Measurements from ENCODE around the gene ZNF516. TPM values are rescaled to one million over a fixed set of nuclear protein-coding genes. Genes with fewer than 3 reads are reported as not detected.

ZNF516 gene
- polyA plus RNA-seq, 3 donors, result 5.0 to 41.9 (median 8.6) TPM

GRCh38 chr18:76521417-76522121 is 26.5 kb upstream of the ZNF516 start:
- no peak for TF ChIP-seq CTCF (IDR thresholded peaks at IDR 0.05)
- Mint-ChIP-seq H3K27ac (peak overlapping the region in 3 of 7 donors; percentile 18 to 46 (median 43)), H3K27me3 (ENCODE audit: low read depth in 3 of 3) (peaks cover 0 to 5% (median 2%) of the 10 kb centered on the region in 3 donors), H3K36me3 (no peaks in the 10 kb centered on the region), H3K4me3 (no peak overlapping the region), H3K9me3 (no peaks in the 10 kb centered on the region), H3K4me1 (peaks cover 31% of the 10 kb centered on the region)
- Histone ChIP-seq H3K27ac (ENCODE audit: low read depth in 1 of 2, low read length in 2 of 2) (no peak overlapping the region), H3K79me2 (ENCODE audit: insufficient read depth, low read length) (no peaks in the 10 kb centered on the region), H3K9me3 (replicated peaks in 1 of 2; ENCODE audit: control insufficient read depth in 1 of 2, insufficient read depth in 1 of 2, low read length in 2 of 2) (no peaks in the 10 kb centered on the region), H3K4me2 (replicated peaks; ENCODE audit: extremely low read depth, low read length, poor library complexity, severe bottlenecking) (no peak overlapping the region), H3K9ac (ENCODE audit: insufficient read depth, low read length, poor library complexity, severe bottlenecking) (no peak overlapping the region), H3K4me3 (replicated peaks in 1 of 3; ENCODE audit: low read depth in 2 of 3, low read length in 3 of 3) (no peak overlapping the region), H3K4me1 (ENCODE audit: control insufficient read depth in 1 of 2, insufficient read depth in 2 of 2, low read length in 2 of 2) (peaks cover 21 to 27% of the 10 kb centered on the region in 2 donors), H2AFZ (ENCODE audit: insufficient read depth, low read depth, low read length, poor library complexity, severe bottlenecking) (no peak overlapping the region), H4K20me1 (ENCODE audit: insufficient read depth, low read length) (no peaks in the 10 kb centered on the region), H3K27me3 (ENCODE audit: control insufficient read depth in 2 of 2, insufficient read depth in 2 of 2, low read length in 2 of 2) (no peaks in the 10 kb centered on the region), H3K36me3 (replicated peaks in 1 of 2; ENCODE audit: control insufficient read depth in 1 of 2, insufficient read depth in 2 of 2, low read length in 2 of 2) (no peaks in the 10 kb centered on the region)
- intact Hi-C loops (cut with micrococcal nuclease), result no loop called here
- 100% methylated on average over 5 of the region's 11 CpGs for WGBS (ENCODE audit: insufficient coverage)
- no peak for DNase-seq

DNA sequence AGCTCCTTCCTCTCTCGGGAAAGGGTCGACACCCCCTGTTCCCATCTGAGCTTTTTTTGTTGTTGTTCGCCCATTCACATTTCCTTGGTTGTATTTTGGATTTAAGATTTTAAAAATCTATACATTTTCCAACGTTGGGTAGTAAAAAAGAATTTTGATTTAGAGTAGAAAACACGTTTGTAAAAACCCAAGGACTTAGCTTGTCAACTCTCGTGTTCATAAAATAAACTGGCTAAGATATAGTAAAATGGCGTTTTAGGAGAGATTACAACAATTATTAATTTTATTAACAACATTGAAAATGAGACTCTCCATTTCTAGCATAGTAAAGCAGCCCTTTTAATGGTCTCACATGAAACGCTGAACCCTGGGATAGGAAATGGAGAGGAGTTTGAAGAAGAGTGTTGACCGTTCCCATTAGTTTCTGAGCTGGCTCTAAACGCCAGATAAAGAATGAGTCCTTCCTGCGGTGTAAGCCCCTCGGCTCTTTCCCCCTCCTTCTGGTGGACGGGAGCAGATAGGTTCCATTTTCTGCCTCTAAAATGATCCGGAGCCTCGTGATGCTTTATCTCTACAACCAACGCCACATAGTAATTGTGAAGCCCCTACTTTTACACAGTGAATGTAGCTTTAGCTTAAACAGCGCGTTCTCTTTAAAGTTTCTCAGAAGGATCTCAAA is 24.0 kb upstream of the ZNF516 start:
- Histone ChIP-seq H3K27me3 (ENCODE audit: control insufficient read depth in 2 of 2, insufficient read depth in 2 of 2, low read length in 2 of 2) (no peaks in the 10 kb centered on the region), H3K79me2 (ENCODE audit: insufficient read depth, low read length) (no peaks in the 10 kb centered on the region), H3K4me1 (ENCODE audit: control insufficient read depth in 1 of 2, insufficient read depth in 2 of 2, low read length in 2 of 2) (peaks cover 15 to 27% of the 10 kb centered on the region in 2 donors), H4K20me1 (ENCODE audit: insufficient read depth, low read length) (no peaks in the 10 kb centered on the region), H2AFZ (ENCODE audit: insufficient read depth, low read depth, low read length, poor library complexity, severe bottlenecking) (peak overlapping the region; percentile 79), H3K4me2 (replicated peaks; ENCODE audit: extremely low read depth, low read length, poor library complexity, severe bottlenecking) (peak overlapping the region; percentile 77), H3K9ac (ENCODE audit: insufficient read depth, low read length, poor library complexity, severe bottlenecking) (peak overlapping the region; percentile 62), H3K4me3 (replicated peaks in 1 of 3; ENCODE audit: low read depth in 2 of 3, low read length in 3 of 3) (peak overlapping the region; percentile 53 to 77 (median 74)), H3K27ac (ENCODE audit: low read depth in 1 of 2, low read length in 2 of 2) (peak overlapping the region; percentile 6 to 70), H3K36me3 (replicated peaks in 1 of 2; ENCODE audit: control insufficient read depth in 1 of 2, insufficient read depth in 2 of 2, low read length in 2 of 2) (no peaks in the 10 kb centered on the region), H3K9me3 (replicated peaks in 1 of 2; ENCODE audit: control insufficient read depth in 1 of 2, insufficient read depth in 1 of 2, low read length in 2 of 2) (no peaks in the 10 kb centered on the region)
- intact Hi-C loops (cut with micrococcal nuclease), result no loop called here
- Mint-ChIP-seq H3K36me3 (no peaks in the 10 kb centered on the region), H3K4me3 (peak overlapping the region; percentile 94 to 95), H3K27ac (peak overlapping the region; percentile 65 to 93 (median 84)), H3K27me3 (ENCODE audit: low read depth in 3 of 3) (peaks cover 0 to 2% (median 2%) of the 10 kb centered on the region in 3 donors), H3K4me1 (peaks cover 27% of the 10 kb centered on the region), H3K9me3 (no peaks in the 10 kb centered on the region)
- no peak for TF ChIP-seq CTCF (IDR thresholded peaks at IDR 0.05)
- WGBS (ENCODE audit: insufficient coverage), result 30% methylated on average over 3 of the region's 18 CpGs
- DNase-seq, result no peak
